ENCODE measurements around the gene ZNF296. TPM values are rescaled to one million over a fixed set of nuclear protein-coding genes. Genes with fewer than 3 reads are reported as not detected.
"Not testable (repeated sequence)": the region's sequence is repeated elsewhere in the genome, so short reads cannot be mapped to it uniquely, and the experiment has no call there.

The ZNF296 gene
- polyA plus RNA-seq (2014; cell fraction: cytosol; rRNA removed): 0.08 and 1.2 TPM in 2 replicates
- polyA plus RNA-seq (2014; cell fraction: nucleus; rRNA removed): 1.1 and 1.8 TPM in 2 replicates

DNA sequence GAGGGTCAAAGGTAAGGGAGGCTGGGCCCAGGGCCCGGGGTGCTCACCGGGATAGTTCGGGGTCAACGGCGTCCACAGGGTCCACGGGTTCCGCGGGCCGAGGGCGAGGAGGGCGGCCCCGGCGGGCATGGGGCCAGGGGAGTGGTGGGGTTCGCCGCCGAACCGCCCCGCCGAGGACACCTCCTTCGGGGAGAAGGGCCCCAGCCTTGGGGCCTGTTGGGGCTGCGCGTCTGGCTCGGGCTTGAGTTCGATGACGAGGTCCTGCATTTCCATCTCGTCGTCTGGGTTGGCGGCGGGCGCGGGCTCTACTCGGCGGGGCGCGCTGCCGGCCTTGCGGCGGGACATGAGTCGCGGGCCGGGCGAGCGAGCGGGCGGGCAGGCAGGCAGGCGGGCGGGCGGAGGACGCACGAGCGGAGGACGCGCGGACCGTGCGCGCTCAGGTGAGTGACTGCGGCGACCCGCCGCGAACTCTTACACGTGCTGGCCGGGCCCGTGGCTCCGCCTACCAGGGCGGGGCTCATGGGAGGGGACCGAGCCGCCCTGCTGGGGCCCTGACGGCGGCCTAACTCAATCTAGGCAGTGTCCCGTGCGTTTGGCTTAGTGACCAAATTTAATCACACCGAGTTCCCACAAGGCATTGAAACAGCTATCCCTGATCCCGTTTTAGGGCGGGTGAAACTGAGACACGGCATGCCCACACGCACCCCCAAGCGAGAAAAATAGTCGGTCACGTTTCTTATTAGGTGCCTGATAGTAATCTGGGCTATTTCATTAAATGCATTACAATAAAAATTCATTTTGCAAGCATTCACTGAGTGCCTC lies at the start of gene ZNF296:
ZNF296 (minus strand) TSS at position 450 of the 822 bp plus-strand sequence; CDS start at position 345, 105 bp downstream.
- peak; percentile 87 for DNase-seq (ENCODE audit: low spot score)

DNA sequence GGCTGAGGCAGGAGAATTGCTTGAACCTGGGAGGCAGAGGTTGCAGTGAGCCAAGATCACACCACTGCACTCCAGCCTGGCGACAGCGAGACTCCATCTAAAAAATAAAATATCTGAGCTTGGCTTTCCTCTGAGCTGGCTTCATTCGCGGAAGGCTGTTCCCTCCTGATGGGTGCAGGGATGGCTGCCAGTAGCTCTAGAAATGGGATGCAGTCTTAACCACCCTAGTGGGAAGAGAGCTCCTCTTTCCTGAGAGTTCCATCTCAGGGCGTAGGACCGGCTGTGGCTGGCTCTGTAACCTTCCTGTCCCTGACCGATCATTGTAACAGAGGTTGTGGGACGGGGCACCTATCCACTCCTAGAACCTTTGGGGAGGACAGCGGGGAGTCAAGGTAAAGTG lies 49.1 kb upstream of the ZNF296 start:
- no peak for DNase-seq (ENCODE audit: low spot score)

DNA sequence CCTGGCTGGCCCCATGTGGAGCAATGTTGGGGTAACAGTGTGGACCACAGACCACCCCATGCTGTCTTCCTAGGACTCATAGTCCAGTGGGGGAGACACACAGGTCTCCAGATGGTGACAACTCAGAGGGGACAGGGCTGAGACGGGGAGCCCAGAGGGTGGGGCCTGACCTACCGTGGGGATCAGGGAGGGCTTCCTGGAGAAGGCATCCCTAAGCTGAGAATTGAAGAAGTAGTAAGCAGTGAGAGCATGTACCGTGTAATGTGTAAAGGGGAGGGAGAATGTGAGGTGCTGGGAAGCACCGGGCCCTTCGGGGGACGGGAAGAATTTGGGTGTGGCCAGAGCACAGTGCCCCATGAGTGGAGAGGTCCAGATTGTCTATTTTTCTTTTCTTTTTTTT lies 47.7 kb upstream of the ZNF296 start:
- no peak for DNase-seq (ENCODE audit: low spot score)

- no peak for DNase-seq (ENCODE audit: low spot score)
Observed at GRCh38 chr19:45123440-45123850, 47.2 kb upstream of the ZNF296 start.

DNA sequence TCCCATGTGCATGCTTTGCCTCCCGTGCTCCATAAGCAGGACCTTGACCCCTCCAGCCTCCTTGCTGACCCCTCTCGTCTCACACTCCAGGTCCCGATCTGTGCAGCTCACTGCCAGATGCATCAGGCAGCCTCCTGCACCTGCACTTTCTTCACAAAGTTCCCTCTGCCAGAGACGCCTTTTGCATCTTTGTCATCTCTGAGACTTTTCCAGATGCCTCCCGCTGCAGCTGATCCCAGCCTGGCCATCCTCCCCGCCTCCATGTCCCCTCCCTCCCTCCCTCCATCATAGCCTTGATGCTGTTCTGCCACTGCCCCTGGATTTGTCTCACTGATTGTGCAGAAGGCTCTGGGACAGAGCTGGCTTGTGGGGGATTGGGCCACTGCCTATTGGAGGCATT lies 46.6 kb upstream of the ZNF296 start:
- peak; percentile 17 for DNase-seq (ENCODE audit: low spot score)

- no peak for DNase-seq (ENCODE audit: low spot score)
Observed at GRCh38 chr19:45121827-45122345, 45.6 kb upstream of the ZNF296 start.

DNA sequence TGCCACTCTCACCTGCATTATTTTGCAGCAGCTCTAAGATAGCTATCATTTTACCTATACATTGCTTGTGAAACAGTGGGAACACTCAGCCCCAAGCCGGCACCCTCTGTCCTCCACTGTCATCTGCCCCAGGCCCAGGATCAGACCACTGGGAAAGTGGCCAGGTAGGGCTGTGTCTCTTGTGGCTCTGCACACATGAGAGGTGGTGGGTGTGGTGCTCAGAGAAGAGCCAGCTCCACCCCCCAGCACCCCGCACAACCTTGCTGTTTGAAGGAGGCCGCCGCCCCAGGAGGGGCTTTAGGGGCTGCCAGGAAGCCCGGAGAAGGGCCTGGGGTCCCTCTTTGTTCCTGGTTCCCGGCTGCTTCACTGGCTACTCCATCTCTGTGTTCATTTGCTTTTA lies 43.3 kb upstream of the ZNF296 start:
- no peak for DNase-seq (ENCODE audit: low spot score)

DNA sequence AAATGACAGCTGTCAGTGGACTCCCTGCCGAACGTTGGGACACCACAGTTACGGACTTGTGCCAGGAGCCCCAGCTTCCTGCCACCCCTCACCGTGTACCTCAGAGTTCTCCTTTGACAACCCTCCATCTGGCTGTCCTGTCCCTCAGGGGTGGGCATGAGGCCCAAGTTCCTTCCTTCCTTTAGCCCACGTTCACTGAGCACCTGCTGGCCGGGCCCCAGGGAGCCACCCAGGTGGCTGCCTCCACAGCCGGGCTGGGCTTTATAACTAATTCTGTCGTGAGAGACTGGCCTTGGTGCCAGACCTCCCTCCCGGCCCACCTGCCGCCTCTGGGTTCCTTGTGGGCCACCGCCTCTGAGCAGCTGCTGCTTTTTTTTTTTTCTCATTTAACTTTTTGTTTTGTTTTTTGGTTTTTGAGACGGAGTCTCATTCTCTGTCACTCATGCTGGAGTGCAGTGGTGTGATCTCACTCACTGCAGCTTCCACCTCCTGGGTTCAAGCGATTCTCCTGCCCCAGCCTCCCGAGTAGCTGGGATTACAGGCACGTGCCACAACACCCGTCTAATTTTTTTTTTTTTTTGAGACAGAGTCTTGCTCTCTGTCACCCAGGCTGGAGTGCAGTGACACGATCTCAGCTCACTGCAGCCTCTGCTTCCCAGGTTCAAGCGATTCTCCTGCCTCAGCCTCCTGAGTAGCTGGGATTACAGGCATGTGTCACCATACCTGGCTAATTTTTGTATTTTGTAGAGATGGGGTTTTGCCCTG lies 42.5 kb upstream of the ZNF296 start:
- DNase-seq (ENCODE audit: low spot score): not testable (repeated sequence)

GRCh38 chr19:45118106-45118505 lies 41.8 kb upstream of the ZNF296 start:
- DNase-seq (ENCODE audit: low spot score): no peak

GRCh38 chr19:45117671-45118070 lies 41.4 kb upstream of the ZNF296 start:
- DNase-seq (ENCODE audit: low spot score): no peak

- DNase-seq (ENCODE audit: low spot score): peak; percentile 67
Observed at GRCh38 chr19:45117167-45117594, 40.9 kb upstream of the ZNF296 start.

DNA sequence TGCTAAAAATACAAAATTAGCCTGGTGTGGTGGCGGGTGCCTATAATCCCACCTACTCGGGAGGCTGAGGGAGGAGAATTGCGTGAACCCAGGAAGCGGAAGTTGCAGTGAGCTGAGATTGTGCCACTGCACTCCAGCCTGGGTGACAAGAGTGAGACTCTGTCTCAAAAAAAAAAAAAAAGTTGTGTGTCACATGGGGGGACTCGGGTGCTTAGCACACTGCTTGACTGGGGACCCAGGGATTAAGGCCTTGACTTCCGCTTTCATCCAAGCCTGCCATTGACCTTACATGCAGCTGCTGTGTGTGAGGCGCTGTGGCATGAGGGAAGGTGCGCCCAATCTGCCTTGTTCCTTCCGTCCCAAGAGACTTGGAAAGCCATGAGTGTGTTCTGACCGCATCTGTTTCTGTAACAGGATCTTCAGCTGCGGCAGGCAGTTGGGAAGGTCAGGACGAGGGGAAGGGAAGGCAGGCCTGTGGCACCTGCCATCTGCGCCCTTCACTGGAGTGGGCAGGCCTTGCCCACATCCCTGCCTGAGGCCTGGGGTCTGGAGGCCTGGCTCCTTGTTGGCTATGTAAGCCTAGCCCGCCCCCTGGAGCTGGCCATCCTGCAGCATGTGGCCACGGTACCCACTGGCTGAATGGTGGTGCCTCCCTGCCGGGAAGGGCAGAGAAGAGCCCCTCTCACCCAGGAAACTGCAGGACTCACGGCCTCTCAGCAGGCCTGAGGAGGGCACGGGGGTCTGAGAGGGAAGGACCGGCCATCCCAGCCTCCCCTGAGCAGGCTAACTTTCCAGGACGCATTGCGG lies 39.7 kb upstream of the ZNF296 start:
- DNase-seq (ENCODE audit: low spot score): peak; percentile 39

DNA sequence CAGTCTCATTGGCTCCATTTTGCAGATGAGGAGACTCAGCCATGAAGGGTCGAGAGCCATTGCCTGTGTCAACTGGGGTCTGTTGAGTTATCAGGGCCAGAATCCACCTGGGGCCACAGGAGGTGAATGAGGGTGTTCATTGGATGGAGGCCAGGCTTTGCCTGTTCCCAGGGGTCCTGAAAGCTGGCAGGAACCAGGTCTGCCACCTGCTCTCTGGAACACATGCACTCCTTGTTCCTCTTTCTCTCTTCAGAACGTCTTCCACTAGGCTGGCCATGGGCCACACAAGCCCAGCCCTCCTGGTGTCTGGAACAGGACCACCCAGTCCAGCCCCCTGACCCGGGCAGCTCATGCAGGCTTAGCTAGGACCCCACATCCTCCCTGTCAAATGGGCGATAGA lies 37.8 kb upstream of the ZNF296 start:
- no peak for DNase-seq (ENCODE audit: low spot score)

DNA sequence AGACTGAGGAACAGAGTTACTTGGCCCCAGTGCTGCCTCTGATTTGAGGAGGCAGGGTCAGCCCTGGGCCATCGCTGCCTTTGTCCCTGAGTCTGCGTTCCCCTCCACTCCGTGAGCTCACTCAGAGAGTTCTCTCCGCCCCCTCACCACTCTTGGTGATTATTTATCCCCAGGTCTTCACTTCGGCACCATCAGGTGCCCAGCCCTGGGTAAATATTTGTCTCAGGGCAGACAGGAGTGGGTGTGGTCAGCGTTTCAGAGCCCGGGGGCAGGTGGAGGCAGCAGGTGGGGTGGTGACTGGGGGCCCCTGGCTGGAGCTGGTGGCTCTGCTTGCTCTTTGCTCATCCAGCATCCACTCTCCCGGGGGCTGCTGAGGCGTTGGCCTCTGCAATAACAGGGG lies 37.4 kb upstream of the ZNF296 start:
- no peak for DNase-seq (ENCODE audit: low spot score)

DNA sequence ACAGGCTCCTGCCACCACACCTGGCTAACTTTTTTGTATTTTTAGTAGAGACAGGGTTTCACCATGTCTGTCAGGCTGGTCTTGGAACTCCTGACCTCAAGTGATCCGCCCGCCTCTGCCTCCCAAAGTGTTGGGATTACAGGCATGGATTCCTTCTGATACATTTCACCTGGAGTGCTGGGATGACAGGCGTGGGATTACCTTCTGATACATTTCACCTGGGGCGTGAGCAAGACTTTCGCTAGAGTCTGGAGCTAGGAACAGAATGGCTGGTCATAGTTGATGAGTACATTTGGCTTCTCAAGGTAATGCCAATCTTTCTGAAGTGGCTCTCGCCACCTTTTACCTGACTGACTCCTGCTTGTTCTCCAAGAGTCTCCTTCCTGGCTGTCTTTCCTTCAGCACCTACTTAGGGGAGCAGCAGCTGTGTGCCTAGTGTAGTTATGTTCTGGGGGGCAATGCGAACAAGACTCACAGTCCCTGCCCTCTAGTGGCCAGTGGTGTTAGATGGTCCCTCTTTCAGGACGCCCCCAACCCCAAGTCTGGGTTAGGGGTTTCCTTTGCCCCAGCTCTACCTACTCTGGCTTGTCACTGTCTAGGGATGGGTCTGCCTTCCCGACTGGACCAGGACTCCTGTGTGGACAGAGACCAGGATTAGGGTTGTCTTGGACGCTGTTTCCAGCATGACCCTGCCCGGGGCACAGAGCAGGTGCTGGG lies 36.0 kb upstream of the ZNF296 start:
- no peak for DNase-seq (ENCODE audit: low spot score)

- DNase-seq (ENCODE audit: low spot score): no peak
Observed at GRCh38 chr19:45110851-45111266, 34.6 kb upstream of the ZNF296 start.

DNA sequence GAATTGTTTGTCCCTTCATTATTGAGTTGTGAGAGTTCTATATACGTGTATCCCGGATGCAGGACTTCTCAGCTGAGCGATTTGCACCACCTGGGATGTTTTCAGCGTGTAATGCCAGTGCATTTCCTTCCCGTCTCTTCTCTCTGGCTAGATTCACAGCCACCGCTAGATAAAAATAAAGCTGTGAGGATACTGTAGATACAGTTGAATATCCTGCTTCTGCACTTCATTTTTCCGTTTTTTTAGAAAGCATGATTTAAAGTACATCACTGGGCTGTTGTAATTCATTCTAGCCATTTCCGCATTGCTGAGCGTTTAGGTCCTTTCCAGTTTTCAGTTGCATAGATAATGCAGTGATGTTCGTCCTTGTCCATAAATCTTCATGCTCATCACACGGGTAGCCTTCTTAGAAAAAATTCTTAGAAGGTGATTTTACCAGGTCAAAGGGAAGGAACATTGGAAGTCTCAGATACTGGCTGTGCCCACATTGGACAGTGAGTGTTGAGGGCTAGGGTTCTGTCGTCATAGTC lies 31.4 kb upstream of the ZNF296 start:
- DNase-seq (ENCODE audit: low spot score): no peak

DNA sequence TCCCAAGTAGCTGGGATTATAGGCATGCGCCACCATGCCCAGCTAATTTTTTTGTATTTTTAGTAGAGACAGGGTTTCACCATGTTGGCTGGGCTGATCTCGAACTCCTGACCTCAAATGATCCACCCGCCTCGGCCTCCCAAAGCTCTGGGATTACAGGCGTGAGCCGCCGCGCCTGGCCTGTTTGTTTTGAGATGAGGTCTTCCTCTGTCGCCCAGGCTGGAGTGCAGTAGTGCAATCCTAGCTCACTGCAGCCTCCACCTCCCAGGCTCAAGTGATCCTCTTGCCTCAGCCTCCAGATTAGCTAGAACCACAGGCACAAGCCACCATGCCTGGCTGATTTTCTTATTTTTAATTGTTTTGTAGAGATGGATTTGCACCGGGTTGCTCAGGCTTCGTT lies 30.1 kb upstream of the ZNF296 start:
- DNase-seq (ENCODE audit: low spot score): not testable (repeated sequence)

GRCh38 chr19:45104658-45105349 lies 28.5 kb upstream of the ZNF296 start:
- DNase-seq (ENCODE audit: low spot score): no peak
